CD14-positive monocyte (primary cell): ENCODE results near the gene COPS6. TPM values are rescaled to one million over a fixed set of nuclear protein-coding genes. Genes with fewer than 3 reads are reported as not detected.
A peak's percentile ranks its signal among the peaks of the same experiment; 100 is the strongest.

Source experiments
- DNase-seq, 3 donors: peaks; one replicate each; pipeline ENCODE4 v3.0.0-alpha.2; 2011 to 2022
- H2AFZ ChIP-seq: 2 replicates; pipeline ENCODE4 v1.6.0; 2012; ENCODE audit warnings: mild to moderate bottlenecking, low read depth, low read length, inconsistent platforms; ENCODE audit not compliant: insufficient read depth, poor library complexity, severe bottlenecking
- H3K27ac ChIP-seq, 2 donors: 1 replicate in 1 of 2; 2 replicates in 1 of 2; pipeline ENCODE4 v1.5.1; 2012 to 2013; ENCODE audit warnings: low read length in 2 of 2, control low read depth in 1 of 2, inconsistent platforms in 1 of 2, low read depth in 1 of 2, mild to moderate bottlenecking in 1 of 2
- H3K27me3 ChIP-seq, 2 donors: one replicate each; pipeline versions ENCODE4 v1.6.0 to v1.6.1; 2011 to 2013; ENCODE audit warnings: low read length in 2 of 2; ENCODE audit not compliant: control insufficient read depth in 2 of 2, insufficient read depth in 2 of 2
- H3K36me3 ChIP-seq, 2 donors: replicated peaks in 1 of 2; 1 replicate in 1 of 2; 2 replicates in 1 of 2; pipeline versions ENCODE4 v1.5.1 to v1.6.1; 2012 to 2013; ENCODE audit warnings: low read length in 2 of 2, control low read depth in 1 of 2, inconsistent platforms in 1 of 2, mild to moderate bottlenecking in 1 of 2; ENCODE audit not compliant: insufficient read depth in 2 of 2, control insufficient read depth in 1 of 2
- H3K4me1 ChIP-seq, 2 donors: 1 replicate in 1 of 2; 2 replicates in 1 of 2; pipeline versions ENCODE4 v1.5.1 to v1.6.1; 2012 to 2013; ENCODE audit warnings: low read length in 2 of 2, control low read depth in 1 of 2, inconsistent platforms in 1 of 2, mild to moderate bottlenecking in 1 of 2, moderate library complexity in 1 of 2; ENCODE audit not compliant: insufficient read depth in 2 of 2, control insufficient read depth in 1 of 2
- H3K4me2 ChIP-seq: replicated peaks from 2 replicates; pipeline ENCODE3; 2012; ENCODE audit warnings: low read length, moderate library complexity, mild to moderate bottlenecking; ENCODE audit not compliant: poor library complexity, severe bottlenecking; ENCODE audit errors: extremely low read depth
- H3K4me3 ChIP-seq, 3 experiments: fragments of 200-600 bp in 1 of 3; sonication (generic) in 1 of 3; replicated peaks in 1 of 3; 1 replicate in 2 of 3; 2 replicates in 1 of 3; pipeline ENCODE4 v1.5.1; 2011 to 2013; ENCODE audit warnings: low read length in 3 of 3, mild to moderate bottlenecking in 3 of 3, control low read depth in 2 of 3, low read depth in 2 of 3, inconsistent platforms in 1 of 3, moderate library complexity in 1 of 3
- H3K79me2 ChIP-seq: 2 replicates; pipeline ENCODE4 v1.6.0; 2012; ENCODE audit warnings: mild to moderate bottlenecking, control low read depth, inconsistent platforms, low read length, moderate library complexity; ENCODE audit not compliant: insufficient read depth
- H3K9ac ChIP-seq: 2 replicates; pipeline ENCODE4 v1.6.0; 2017; ENCODE audit warnings: low read length, mild to moderate bottlenecking; ENCODE audit not compliant: insufficient read depth, poor library complexity, severe bottlenecking
- H3K9me3 ChIP-seq, 2 donors: replicated peaks in 1 of 2; 1 replicate in 1 of 2; 2 replicates in 1 of 2; pipeline versions ENCODE4 v1.5.1 to v1.6.1; 2012 to 2013; ENCODE audit warnings: low read length in 2 of 2, control low read depth in 1 of 2; ENCODE audit not compliant: control insufficient read depth in 1 of 2, insufficient read depth in 1 of 2
- H4K20me1 ChIP-seq: 2 replicates; pipeline ENCODE4 v1.6.0; 2012; ENCODE audit warnings: mild to moderate bottlenecking, low read length, control low read depth, moderate library complexity; ENCODE audit not compliant: insufficient read depth
- H3K27ac Mint-ChIP-seq, 7 donors: one replicate each; pipeline ENCODE4 v1.8.0; 2020; ENCODE audit warnings: mild to moderate bottlenecking in 7 of 7, mixed read lengths in 7 of 7, moderate library complexity in 6 of 7, inconsistent platforms in 2 of 7
- H3K27me3 Mint-ChIP-seq, 3 donors: one replicate each; pipeline ENCODE4 v1.8.0; 2021 to 2022; ENCODE audit warnings: low read depth in 3 of 3, mild to moderate bottlenecking in 3 of 3, mixed read lengths in 3 of 3, moderate library complexity in 3 of 3, inconsistent platforms in 1 of 3
- H3K36me3 Mint-ChIP-seq, 2 donors: one replicate each; pipeline ENCODE4 v1.8.0; 2020; ENCODE audit warnings: mixed read lengths in 2 of 2, inconsistent platforms in 1 of 2, mild to moderate bottlenecking in 1 of 2
- H3K4me1 Mint-ChIP-seq: one replicate; pipeline ENCODE4 v1.8.0; 2020; ENCODE audit warnings: mild to moderate bottlenecking, mixed read lengths
- H3K4me3 Mint-ChIP-seq, 2 donors: one replicate each; pipeline ENCODE4 v1.8.0; 2020; ENCODE audit warnings: mild to moderate bottlenecking in 2 of 2, mixed read lengths in 2 of 2, moderate library complexity in 1 of 2
- H3K9me3 Mint-ChIP-seq, 7 donors: one replicate each; pipeline ENCODE4 v1.8.0; 2020 to 2022; ENCODE audit warnings: mixed read lengths in 7 of 7, mild to moderate bottlenecking in 6 of 7, moderate library complexity in 6 of 7, inconsistent platforms in 2 of 7
- CTCF ChIP-seq: fragments of 200-600 bp; IDR thresholded peaks from one replicate; pipeline ENCODE4 v1.8.0; 2022; ENCODE audit warnings: antibody characterized with exemption, mild to moderate bottlenecking
- WGBS: methylation state at CpG from one replicate; pipeline ENCODE4 v1.1.5; 2013; ENCODE audit warnings: missing lambda C conversion rate; ENCODE audit not compliant: insufficient coverage; 5-methylcytosine and 5-hydroxymethylcytosine counted together
- intact Hi-C, 2 donors: fragments of 100-400 bp; cut with micrococcal nuclease; formaldehyde crosslinking; loops; one replicate each; pipeline versions ENCODE4 v1.15.0 to v1.15.1; 2023
- polyA plus RNA-seq, 3 donors: library from polyadenylated mRNA; depleted of rRNA in 1 of 3; unstranded in 2 of 3; stranded (reverse) in 1 of 3; fragments of 300-500 nt in 2 of 3; fragments of >200 nt in 1 of 3; fragmentation: Illumina TruSeq in 2 of 3; gene quantifications; 1 replicate in 2 of 3; 2 replicates in 1 of 3; pipeline ENCODE4 v1.2.3, GENCODE V29; 2012 to 2021

Gene COPS6
- polyA plus RNA-seq, 3 donors = 77.1 to 119 (median 109) TPM

- H3K27ac ChIP-seq = peak within 1 kb of the TSS; percentile 92 to 93
- H2AFZ ChIP-seq = peak within 1 kb of the TSS; percentile 97
- DNase-seq = peak; percentile 81 to 90 (median 84)
- Mint-ChIP-seq H3K4me1 (peaks cover 45% of the 10 kb centered on the region), H3K27ac (peak within 1 kb of the TSS; percentile 98 to 100 (median 99)), H3K36me3 (peaks cover 2 to 3% of the 10 kb centered on the region in 2 donors), H3K27me3 (peaks cover 11 to 19% (median 17%) of the 10 kb centered on the region in 3 donors), H3K4me3 (peak within 1 kb of the TSS; percentile 98 to 99), H3K9me3 (peaks cover 0 to 3% (median 0%) of the 10 kb centered on the region in 7 donors)
- H3K79me2 ChIP-seq = peaks cover 13% of the 10 kb centered on the region
- H3K4me2 ChIP-seq = peak within 1 kb of the TSS; percentile 98
- TF ChIP-seq CTCF = no peak
- peaks cover 3% of the 10 kb centered on the region for H4K20me1 ChIP-seq
- peaks cover 0 to 14% of the 10 kb centered on the region in 2 donors for H3K27me3 ChIP-seq
- intact Hi-C loops = loop anchor here (1.0 to 10.0 kb wide), 3 partner anchors 8 to 548 kb away; partner anchors contain the start of genes CNPY4 (in 1 of the 2), GNB2 (in 1 of the 2) and TAF6 (in 1 of the 2)
- H3K9ac ChIP-seq = peak within 1 kb of the TSS; percentile 81
- peaks cover 42 to 52% of the 10 kb centered on the region in 2 donors for H3K4me1 ChIP-seq
- under 1% methylated on average over 85 of the region's 85 CpGs for WGBS
- no peaks in the 10 kb centered on the region for H3K36me3 ChIP-seq
- H3K4me3 ChIP-seq = peak within 1 kb of the TSS; percentile 83 to 93 (median 87)
- H3K9me3 ChIP-seq = no peaks in the 10 kb centered on the region
These were observed 38.4 kb downstream of the COPS6 start, which contains the start of gene MBLAC1 for GRCh38 chr7:100126931-100127865. MBLAC1 (plus strand) TSS chr7:100126967; CDS start chr7:100127396, 429 bp downstream.
